HG03521 (cell line): ENCODE measurements around the gene OSBPL3.

Experiments used
- ATAC-seq: cut with Tn5 transposase; IDR thresholded peaks from one replicate; pipeline ENCODE4 v1.9.1; 2021; ENCODE audit warnings: mild to moderate bottlenecking, moderate library complexity; ENCODE audit not compliant: unreplicated experiment

OSBPL3 gene

DNA sequence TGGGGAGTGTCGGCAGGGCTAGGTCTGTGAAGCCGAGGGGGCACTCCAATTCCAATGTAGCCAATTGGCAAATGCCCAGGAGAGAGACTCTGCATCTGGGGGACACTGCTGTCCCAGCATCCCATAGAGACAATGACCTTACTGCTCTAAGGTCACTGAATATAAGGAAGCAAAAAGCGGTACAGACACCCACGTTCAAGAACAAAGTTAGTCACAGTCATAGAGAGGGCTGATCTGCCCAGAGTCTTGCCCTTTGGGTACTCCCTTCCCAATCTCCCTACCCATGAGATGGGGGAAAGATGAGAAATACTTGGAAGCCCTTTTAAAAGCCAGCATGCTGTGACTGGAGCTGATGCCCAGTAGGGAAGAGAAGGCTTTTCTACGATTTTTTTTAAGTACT is 146.4 kb downstream of the OSBPL3 start:
- ATAC-seq = no peak

- no peak for ATAC-seq
Observed at GRCh38 chr7:24831240-24831639, 148.7 kb downstream of the OSBPL3 start.

GRCh38 chr7:24830440-24831050 is 149.4 kb downstream of the OSBPL3 start:
- no peak for ATAC-seq

- no peak for ATAC-seq
Observed at GRCh38 chr7:24829787-24830186, 150.2 kb downstream of the OSBPL3 start.

DNA sequence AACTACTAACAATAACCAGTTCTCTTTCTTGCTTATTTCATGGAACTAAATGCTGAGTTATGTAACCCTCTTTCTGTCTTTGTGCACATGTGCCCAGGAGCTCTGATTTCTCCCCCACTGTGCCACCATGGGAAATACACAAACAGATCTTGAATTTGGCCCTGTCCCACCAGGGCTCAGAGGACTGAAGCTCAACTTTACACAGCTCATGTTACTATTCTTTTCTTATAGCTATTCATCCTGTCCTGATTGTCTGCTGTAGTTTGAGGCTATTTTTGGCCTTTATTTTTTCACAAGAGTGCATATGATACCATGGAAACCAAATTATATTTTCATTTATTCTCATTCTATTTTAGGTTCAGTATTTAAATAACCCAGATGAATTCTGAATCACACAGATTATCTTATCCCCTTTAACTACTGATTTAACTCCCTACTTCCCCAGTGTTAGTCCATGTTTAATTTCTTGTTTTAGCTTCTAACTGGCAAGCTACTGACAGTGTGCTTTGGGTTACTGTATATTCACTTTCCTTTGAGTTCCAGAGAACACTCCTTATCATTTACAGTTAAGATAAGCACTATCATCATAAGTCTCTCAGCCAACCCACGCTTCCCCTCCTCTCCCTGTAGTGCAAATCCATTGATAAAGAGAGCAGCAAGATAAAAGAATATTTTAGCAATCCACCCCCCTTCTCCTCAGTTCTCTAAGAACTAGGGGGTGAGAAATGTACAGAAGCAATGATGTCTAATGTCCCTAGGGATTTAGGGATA is 150.9 kb downstream of the OSBPL3 start:
- ATAC-seq = no peak

- no peak for ATAC-seq
Observed at GRCh38 chr7:24827589-24827988, 152.4 kb downstream of the OSBPL3 start.

GRCh38 chr7:24827027-24827426 is 153.0 kb downstream of the OSBPL3 start:
- no peak for ATAC-seq

- no peak for ATAC-seq
Observed at GRCh38 chr7:24826662-24827020, 153.3 kb downstream of the OSBPL3 start.

GRCh38 chr7:24825931-24826661 is 153.9 kb downstream of the OSBPL3 start:
- ATAC-seq = no peak

GRCh38 chr7:24825381-24825794 is 154.6 kb downstream of the OSBPL3 start:
- no peak for ATAC-seq

- ATAC-seq = no peak
Observed at GRCh38 chr7:24824896-24825295, 155.1 kb downstream of the OSBPL3 start.

DNA sequence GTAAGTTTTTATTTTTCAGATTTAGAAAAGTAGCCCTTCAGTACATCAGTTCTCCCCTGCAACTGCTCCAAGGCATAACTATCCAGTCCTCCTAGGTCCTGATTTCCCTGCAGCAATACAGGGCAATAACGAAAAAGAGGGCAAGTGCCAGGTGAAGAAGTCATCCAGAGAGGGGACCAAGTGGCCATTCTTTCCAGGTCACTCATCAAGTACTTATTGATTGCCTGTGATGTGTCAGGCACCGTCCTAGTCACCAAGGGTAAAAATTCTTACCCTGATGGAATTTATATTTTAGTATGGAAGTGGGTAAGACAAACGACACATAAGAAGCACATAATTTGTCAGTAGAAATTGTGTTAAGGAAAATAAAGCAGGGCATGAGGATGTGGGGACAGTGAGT is 155.6 kb downstream of the OSBPL3 start:
- ATAC-seq = no peak

DNA sequence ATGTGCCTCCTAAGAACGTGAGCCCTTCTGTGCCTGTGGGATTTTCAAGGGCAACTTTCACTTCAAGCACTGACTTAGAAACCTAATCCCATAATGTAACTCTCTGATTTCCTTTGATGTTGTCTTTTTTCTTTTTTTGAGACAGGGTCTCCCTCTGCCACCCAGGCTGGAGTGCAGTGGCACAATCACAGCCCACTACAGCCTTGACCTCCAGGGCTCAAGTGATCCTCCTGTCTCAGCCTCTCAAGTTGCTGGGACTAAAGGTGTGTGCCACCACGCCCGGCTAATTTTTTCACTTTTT is 158.3 kb downstream of the OSBPL3 start:
- no peak for ATAC-seq

GRCh38 chr7:24821045-24821753 is 158.8 kb downstream of the OSBPL3 start:
- peak; percentile 79 for ATAC-seq

GRCh38 chr7:24820730-24821044 is 159.3 kb downstream of the OSBPL3 start:
- ATAC-seq = no peak

DNA sequence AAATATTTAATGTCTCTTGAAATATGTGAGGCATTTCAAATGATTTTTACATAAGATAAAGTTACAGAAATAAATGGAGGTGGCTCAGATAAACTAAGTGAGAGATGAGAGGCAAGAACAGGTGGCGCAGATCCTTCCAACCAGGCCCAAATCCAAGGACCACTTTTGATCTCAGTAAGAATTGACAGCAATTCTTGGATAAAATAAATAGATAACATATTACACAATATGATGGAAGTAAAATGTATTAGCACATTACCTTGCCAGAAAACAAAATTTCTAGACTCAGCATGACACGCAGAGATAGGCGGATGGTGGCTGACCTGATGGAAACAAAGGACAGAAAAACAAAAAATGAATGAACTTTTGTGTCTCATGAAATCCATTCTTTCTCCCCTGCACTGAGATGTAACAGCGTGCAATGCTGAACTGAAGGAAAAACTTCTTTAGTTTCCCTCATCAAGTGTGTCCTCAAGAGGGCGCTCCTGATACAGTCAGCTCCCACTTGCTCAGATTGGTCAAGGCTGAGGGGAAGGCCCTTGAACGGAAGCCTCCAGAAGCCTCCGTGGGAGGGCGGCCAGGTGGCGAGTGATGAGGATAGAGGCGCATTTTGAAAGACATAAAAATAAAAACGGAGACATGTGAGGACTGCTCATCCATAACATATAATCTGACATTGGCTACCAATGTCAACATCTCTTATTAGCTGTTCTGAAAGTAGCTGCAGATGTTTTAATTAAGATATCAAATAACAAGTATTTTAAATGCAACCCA is 159.9 kb downstream of the OSBPL3 start:
- peak; percentile 60 for ATAC-seq

DNA sequence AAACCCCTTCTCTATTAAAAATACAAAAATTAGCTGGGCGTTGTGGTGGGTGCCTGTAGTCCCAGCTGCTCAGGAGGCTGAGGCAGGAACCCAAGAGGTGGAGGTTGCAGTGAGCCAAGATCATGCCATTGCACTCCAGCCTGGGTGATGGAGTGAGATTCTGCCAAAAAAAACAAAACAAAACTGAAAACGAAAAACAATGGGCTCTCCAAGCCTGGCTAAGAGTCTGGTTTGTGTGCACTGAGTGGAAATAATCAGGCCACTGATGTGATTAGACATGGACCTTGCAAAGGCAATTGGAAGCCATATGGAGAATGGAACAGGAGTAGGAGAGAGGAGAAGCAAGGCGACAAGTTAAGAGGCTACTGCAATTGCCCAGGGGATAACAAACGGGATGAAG is 162.6 kb downstream of the OSBPL3 start:
- no peak for ATAC-seq

GRCh38 chr7:24816868-24817267 is 163.1 kb downstream of the OSBPL3 start:
- ATAC-seq = no peak

GRCh38 chr7:24812305-24812945 is 167.6 kb downstream of the OSBPL3 start:
- peak; percentile 53 for ATAC-seq

DNA sequence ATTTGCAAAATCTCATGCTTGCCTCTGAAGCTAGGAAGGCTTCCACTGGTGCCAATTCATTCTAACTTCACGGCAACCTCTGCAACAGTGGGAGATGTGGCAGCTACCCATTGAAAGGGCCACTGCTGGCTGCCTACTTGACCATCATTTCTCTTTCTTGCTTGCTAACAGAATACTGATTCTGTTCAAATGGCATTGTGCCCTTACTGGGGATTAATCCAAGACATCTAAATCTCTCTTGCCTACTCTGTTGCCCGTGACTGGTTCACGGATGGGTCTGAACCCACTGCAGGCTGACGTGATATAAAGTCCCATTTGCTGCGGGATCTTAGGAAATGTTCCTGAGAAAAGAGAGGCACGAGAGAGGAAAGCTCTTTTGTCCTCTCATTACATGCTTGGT is 171.5 kb downstream of the OSBPL3 start:
- ATAC-seq = no peak

DNA sequence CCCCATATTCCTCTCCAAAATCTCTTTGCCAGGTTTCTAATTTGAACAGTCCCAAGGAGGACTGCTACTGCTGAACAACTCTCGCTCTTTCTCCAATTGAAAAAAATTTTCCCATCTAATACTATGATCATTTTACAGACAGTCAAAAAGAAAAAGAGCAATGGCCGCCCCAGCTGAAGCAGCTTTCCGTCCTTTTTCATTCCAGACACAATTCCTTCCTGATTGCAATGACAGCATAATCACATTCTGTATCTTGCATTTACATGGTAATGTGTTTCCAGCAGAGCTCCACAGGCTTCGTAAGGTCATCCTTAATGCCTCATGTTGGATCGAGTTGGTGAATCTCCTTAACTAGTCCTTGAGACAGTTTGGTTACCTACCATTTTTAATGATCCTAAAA is 177.7 kb downstream of the OSBPL3 start:
- ATAC-seq = no peak
